ENCODE data around the gene SMIM13.
A peak's percentile ranks its signal among the peaks of the same experiment; 100 is the strongest.

The SMIM13 gene

DNA sequence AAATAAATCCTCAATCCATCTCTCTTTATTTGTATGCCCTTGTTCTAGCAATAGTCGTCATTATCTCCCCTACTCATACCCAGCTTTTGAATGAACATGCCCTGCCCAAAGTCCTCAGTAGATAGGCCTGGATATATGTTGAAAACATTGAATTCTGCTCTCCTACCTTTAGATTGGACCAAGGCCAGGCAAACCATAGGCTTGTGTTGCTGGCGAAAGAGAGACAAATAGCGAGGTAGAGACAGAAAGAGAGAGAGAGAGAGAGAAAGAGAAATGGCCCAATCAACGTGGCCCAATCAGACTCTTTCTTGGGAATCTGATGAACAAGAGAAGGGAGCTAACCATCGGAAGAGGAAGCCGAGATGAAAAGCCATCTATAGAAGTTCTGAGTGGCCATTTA lies 93.7 kb downstream of the SMIM13 start:
- Histone ChIP-seq H3K4me1 (ENCODE audit: control insufficient read depth, insufficient read depth, low read length) (peaks cover 17% of the 10 kb centered on the region), H3K4me3 (ENCODE audit: low read length) (peak overlapping the region; percentile 6), H3K9ac (ENCODE audit: low read length) (peak overlapping the region; percentile 63), H3K36me3 (ENCODE audit: control insufficient read depth, insufficient read depth, low read length) (peaks cover 4% of the 10 kb centered on the region), H3K9me3 (ENCODE audit: control insufficient read depth, low read length) (no peaks in the 10 kb centered on the region), H3K27me3 (ENCODE audit: control insufficient read depth, insufficient read depth, low read length) (no peaks in the 10 kb centered on the region)

Measured in mucosa of stomach (tissue), 1 donor.